Activated CD4-positive, alpha-beta T cell treated with anti-CD3 and anti-CD28 coated beads for 36 hours (primary cell): ENCODE data around the gene KCNJ8. TPM values are rescaled to one million over a fixed set of nuclear protein-coding genes. Genes with fewer than 3 reads are reported as not detected.

Experiments
- total RNA-seq, 2 experiments: library from RNA; stranded (reverse); gene quantifications; one replicate each; pipeline ENCODE4 v1.2.3, GENCODE V29; 2021

Gene KCNJ8
- total RNA-seq, 2 experiments from 2014 or later = not detected

Other genes with a start within 250 kb of the KCNJ8 start
- gene SPX, start 248.4 kb downstream of the KCNJ8 start, total RNA-seq = under 1 TPM; 0.16 to 0.61 TPM
- not detected for gene GYS2, start 169.9 kb downstream of the KCNJ8 start, total RNA-seq
- 1,000 to 10,000 TPM in 1 of 2 experiments, 100 to 1,000 TPM in 1; 918 to 1,852 TPM for gene LDHB, start 116.9 kb downstream of the KCNJ8 start, total RNA-seq
- not detected for gene ABCC9, start 166.7 kb upstream of the KCNJ8 start, total RNA-seq